ENCODE measurements around the gene ZNF527. TPM values are rescaled to one million over a fixed set of nuclear protein-coding genes. Genes with fewer than 3 reads are reported as not detected.

ZNF527 gene
- total RNA-seq, 1 experiment from 2014 or later = 8.9 TPM

GRCh38 chr19:37412700-37413099, 41.8 kb downstream of the ZNF527 start:
- Histone ChIP-seq H3K27me3 (ENCODE audit: control insufficient read depth, insufficient read depth, low read length) (no peaks in the 10 kb centered on the region), H3K36me3 (ENCODE audit: control insufficient read depth, insufficient read depth, low read length) (peaks cover 8% of the 10 kb centered on the region; the same call in 1 of the 2 replicates), H3K9me3 (ENCODE audit: control insufficient read depth, insufficient read depth, low read depth, low read length) (peaks cover 92% of the 10 kb centered on the region), H3K4me3 (ENCODE audit: low read depth in 2 of 2, low read length in 2 of 2) (no peak overlapping the region), H3K27ac (ENCODE audit: low read length) (no peak overlapping the region), H3K4me1 (ENCODE audit: control insufficient read depth, insufficient read depth, low read length) (no peaks in the 10 kb centered on the region)
- TF ChIP-seq SIN3A (IDR thresholded peaks at IDR 0.05; ENCODE audit: borderline replicate concordance, insufficient read depth, low read depth, low read length) = no peak
- no peak for TF ChIP-seq REST (IDR thresholded peaks at IDR 0.05; ENCODE audit: insufficient read depth in 1 of 2, low read depth in 2 of 2, low read length in 1 of 2)
- no peak for TF ChIP-seq POLR2AphosphoS5 (IDR thresholded peaks at IDR 0.05; ENCODE audit: low read depth, low read length)
- no peak for TF ChIP-seq CTCF (IDR thresholded peaks at IDR 0.05)
- TF ChIP-seq TCF7L2 (IDR thresholded peaks at IDR 0.05; ENCODE audit: low read depth, low read length) = no peak
- POLR2A ChIA-PET = no interaction called here
- BruUV-seq (replicated peaks) = no TSS peak
- DNase-seq (ENCODE audit: low read depth, low spot score) (no peak), ATAC-seq (no peak)
- in situ Hi-C loops (cut with HindIII; ENCODE audit: low pct_unique_long_range_greater_than_20kb, low sequenced_read_pairs) (no loop called here), intact Hi-C loops (cut with micrococcal nuclease; ENCODE audit: unreplicated experiment) (no loop called here)
- CTCF ChIA-PET = no interaction called here

DNA sequence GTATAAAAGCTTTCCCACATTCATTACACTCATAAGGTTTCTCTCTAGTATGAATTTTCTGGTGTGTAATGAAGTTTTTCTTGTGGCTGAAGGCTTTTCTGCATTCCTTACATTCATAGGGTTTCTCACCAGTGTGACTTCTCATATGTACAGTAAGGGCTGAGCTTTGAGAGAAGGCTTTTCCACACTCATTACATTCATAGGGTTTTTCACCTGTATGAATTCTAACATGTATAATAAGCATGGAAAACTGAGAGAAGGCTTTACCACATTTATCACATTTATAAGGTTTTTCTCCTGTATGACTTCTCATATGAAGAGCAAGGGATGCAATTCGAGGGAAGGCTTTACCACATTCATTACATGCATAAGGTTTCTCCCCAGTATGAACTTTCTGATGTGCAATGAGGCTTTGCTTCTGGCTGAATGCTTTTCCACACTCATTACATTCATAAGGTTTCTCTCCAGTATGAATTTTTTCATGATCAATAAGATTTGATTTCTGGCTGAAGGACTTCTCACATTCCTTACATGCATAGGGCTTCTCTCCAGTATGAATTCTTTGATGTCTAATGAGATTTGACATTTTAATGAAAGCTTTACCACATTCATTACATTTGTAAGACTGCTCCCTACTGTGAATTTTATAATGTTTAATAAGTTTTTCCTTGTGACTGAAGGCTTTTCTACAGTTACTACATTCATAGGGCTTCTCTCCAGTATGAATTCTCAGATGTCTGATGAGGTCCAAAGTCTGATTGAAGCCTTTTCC, 42.6 kb downstream of the ZNF527 start:
- POLR2A ChIA-PET = no interaction called here
- ATAC-seq = no peak
- TF ChIP-seq SIN3A (IDR thresholded peaks at IDR 0.05; ENCODE audit: borderline replicate concordance, insufficient read depth, low read depth, low read length) (no peak), CTCF (IDR thresholded peaks at IDR 0.05) (no peak), TCF7L2 (IDR thresholded peaks at IDR 0.05; ENCODE audit: low read depth, low read length) (no peak), REST (IDR thresholded peaks at IDR 0.05; ENCODE audit: insufficient read depth in 1 of 2, low read depth in 2 of 2, low read length in 1 of 2) (no peak), POLR2AphosphoS5 (IDR thresholded peaks at IDR 0.05; ENCODE audit: low read depth, low read length) (no peak)

More for the DNA sequence above, 42.6 kb downstream of the ZNF527 start:
- intact Hi-C loops (cut with micrococcal nuclease; ENCODE audit: unreplicated experiment) (no loop called here), in situ Hi-C loops (cut with HindIII; ENCODE audit: low pct_unique_long_range_greater_than_20kb, low sequenced_read_pairs) (no loop called here)
- CTCF ChIA-PET = no interaction called here
- DNase-seq (ENCODE audit: low read depth, low spot score) = no peak
- peaks cover 90% of the 10 kb centered on the region for H3K9me3 ChIP-seq (ENCODE audit: control insufficient read depth, insufficient read depth, low read depth, low read length)
- H3K36me3 ChIP-seq (ENCODE audit: control insufficient read depth, insufficient read depth, low read length) = peaks cover 8% of the 10 kb centered on the region; the same call in 1 of the 2 replicates
- no peaks in the 10 kb centered on the region for H3K4me1 ChIP-seq (ENCODE audit: control insufficient read depth, insufficient read depth, low read length)
- no TSS peak for BruUV-seq (replicated peaks)
- H3K27me3 ChIP-seq (ENCODE audit: control insufficient read depth, insufficient read depth, low read length) = no peaks in the 10 kb centered on the region
- H3K4me3 ChIP-seq (ENCODE audit: low read depth in 2 of 2, low read length in 2 of 2) = no peak overlapping the region
- H3K27ac ChIP-seq (ENCODE audit: low read length) = no peak overlapping the region

All from Panc1 (cell line).